Type B pancreatic cell (in vitro differentiated cells): ENCODE measurements around the gene SHC1. TPM values are rescaled to one million over a fixed set of nuclear protein-coding genes. Genes with fewer than 3 reads are reported as not detected.

Experiments
- DNase-seq: peaks from one replicate; pipeline ENCODE4 v3.0.0; 2021; ENCODE audit warnings: mixed read lengths; ENCODE audit not compliant: unreplicated experiment; ENCODE audit errors: extremely low spot score
- H3K27ac Mint-ChIP-seq: 2 replicates; pipeline ENCODE4 v1.8.0; 2021; ENCODE audit warnings: mild to moderate bottlenecking, mixed read lengths
- H3K27me3 Mint-ChIP-seq: 2 replicates; pipeline ENCODE4 v1.8.0; 2021; ENCODE audit warnings: mixed read lengths
- H3K36me3 Mint-ChIP-seq: 2 replicates; pipeline ENCODE4 v1.8.0; 2021; ENCODE audit warnings: mixed read lengths
- H3K4me1 Mint-ChIP-seq: one replicate; pipeline ENCODE4 v1.8.0; 2021; ENCODE audit warnings: mixed read lengths; ENCODE audit not compliant: unreplicated experiment
- H3K4me3 Mint-ChIP-seq: 2 replicates; pipeline ENCODE4 v1.8.0; 2021; ENCODE audit warnings: mild to moderate bottlenecking, mixed read lengths
- H3K9me3 Mint-ChIP-seq: 2 replicates; pipeline ENCODE4 v1.8.0; 2021; ENCODE audit warnings: mixed read lengths
- CTCF ChIP-seq: fragments of 200-600 bp; sonication (generic); conservative IDR thresholded peaks from 2 replicates; pipeline ENCODE4 v1.5.0; 2021; ENCODE audit warnings: antibody characterized with exemption, mild to moderate bottlenecking
- total RNA-seq: library from RNA; stranded (reverse); gene quantifications from 2 replicates; pipeline ENCODE4 v1.2.1, GENCODE V29; 2021; ENCODE audit warnings: low replicate concordance

The SHC1 gene
- total RNA-seq, 1 donor from 2014 or later, result 87.8 TPM

- no peaks in the 10 kb centered on the region for H3K27me3 Mint-ChIP-seq
- peaks cover 11% of the 10 kb centered on the region for H3K36me3 Mint-ChIP-seq
- peak overlapping the region; percentile 89 for H3K4me3 Mint-ChIP-seq
- DNase-seq, result no peak
- peak overlapping the region; percentile 50 for H3K27ac Mint-ChIP-seq
- no peaks in the 10 kb centered on the region for H3K9me3 Mint-ChIP-seq
- TF ChIP-seq CTCF, result no peak
- H3K4me1 Mint-ChIP-seq, result peaks cover 36% of the 10 kb centered on the region
Observed at GRCh38 chr1:154969246-154969645, 1.3 kb downstream of the SHC1 start.

GRCh38 chr1:154968731-154969130 lies 1.8 kb downstream of the SHC1 start:
- Mint-ChIP-seq H3K27me3 (no peaks in the 10 kb centered on the region), H3K36me3 (peaks cover 14% of the 10 kb centered on the region), H3K9me3 (no peaks in the 10 kb centered on the region), H3K27ac (peak overlapping the region; percentile 50), H3K4me1 (peaks cover 40% of the 10 kb centered on the region), H3K4me3 (peak overlapping the region; percentile 89)
- DNase-seq, result no peak
- no peak for TF ChIP-seq CTCF

GRCh38 chr1:154967331-154967950 lies 3.1 kb downstream of the SHC1 start:
- Mint-ChIP-seq H3K9me3 (no peaks in the 10 kb centered on the region), H3K4me1 (peaks cover 39% of the 10 kb centered on the region), H3K27me3 (no peaks in the 10 kb centered on the region), H3K27ac (no peak overlapping the region), H3K4me3 (no peak overlapping the region), H3K36me3 (peaks cover 18% of the 10 kb centered on the region)
- no peak for TF ChIP-seq CTCF
- DNase-seq, result no peak

- Mint-ChIP-seq H3K9me3 (no peaks in the 10 kb centered on the region), H3K4me1 (peaks cover 32% of the 10 kb centered on the region), H3K4me3 (no peak overlapping the region), H3K27ac (no peak overlapping the region), H3K27me3 (no peaks in the 10 kb centered on the region), H3K36me3 (peaks cover 20% of the 10 kb centered on the region)
- no peak for DNase-seq
- no peak for TF ChIP-seq CTCF
Observed at GRCh38 chr1:154966111-154966510, 4.4 kb downstream of the SHC1 start.

GRCh38 chr1:154964359-154964758 lies 6.2 kb downstream of the SHC1 start:
- DNase-seq, result no peak
- Mint-ChIP-seq H3K9me3 (no peaks in the 10 kb centered on the region), H3K27ac (peak overlapping the region; percentile 9), H3K27me3 (no peaks in the 10 kb centered on the region), H3K4me3 (no peak overlapping the region), H3K36me3 (peaks cover 20% of the 10 kb centered on the region), H3K4me1 (peaks cover 31% of the 10 kb centered on the region)
- TF ChIP-seq CTCF, result no peak
